Measurements from ENCODE around the gene MTFR1L.

DNA sequence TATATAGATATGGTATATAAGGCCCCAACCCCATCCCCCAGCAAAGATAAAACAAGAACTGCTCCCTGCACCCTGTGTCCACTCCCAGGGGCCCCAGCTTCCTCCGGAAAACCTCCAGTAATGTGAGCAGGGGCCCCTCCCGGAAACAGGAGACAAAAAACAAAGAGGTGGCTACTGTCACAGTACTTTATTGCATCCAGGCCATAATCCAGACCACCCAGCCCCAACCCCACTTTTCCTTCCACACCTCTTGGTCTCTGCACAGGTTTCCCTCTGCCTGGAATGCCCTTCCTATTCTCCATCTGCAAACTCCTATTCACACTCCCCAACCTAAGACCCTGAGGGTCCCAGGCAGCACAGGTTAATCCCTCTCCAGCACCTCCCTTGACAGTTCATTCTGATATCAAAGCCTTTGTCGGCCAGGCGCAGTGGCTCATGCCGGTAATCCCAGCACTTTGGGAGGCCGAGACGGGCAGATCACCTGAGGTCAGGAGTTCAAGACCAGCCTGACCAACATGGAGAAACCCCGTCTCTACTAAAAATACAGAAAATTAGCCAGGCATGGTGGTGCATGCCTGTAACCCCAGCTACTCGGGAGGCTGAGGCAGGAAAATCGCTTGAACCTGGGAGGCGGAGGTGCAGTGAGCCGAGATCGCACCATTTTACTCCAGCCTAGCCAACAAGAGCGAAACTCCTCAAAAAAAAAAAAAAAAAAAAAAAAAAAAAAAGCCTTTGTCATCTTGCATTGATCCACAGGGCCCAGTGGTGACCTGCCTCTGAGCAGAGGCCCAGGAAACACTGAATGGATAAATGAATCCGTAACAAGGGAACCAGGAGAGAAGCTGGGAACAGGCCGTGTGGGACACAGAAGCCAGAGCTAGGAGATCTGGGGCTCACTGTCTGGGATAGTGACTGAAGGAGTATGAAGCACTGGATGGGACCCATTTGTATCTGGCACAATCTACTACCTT lies 41.8 kb downstream of the MTFR1L start:
- TF ChIP-seq, protein P1, sequence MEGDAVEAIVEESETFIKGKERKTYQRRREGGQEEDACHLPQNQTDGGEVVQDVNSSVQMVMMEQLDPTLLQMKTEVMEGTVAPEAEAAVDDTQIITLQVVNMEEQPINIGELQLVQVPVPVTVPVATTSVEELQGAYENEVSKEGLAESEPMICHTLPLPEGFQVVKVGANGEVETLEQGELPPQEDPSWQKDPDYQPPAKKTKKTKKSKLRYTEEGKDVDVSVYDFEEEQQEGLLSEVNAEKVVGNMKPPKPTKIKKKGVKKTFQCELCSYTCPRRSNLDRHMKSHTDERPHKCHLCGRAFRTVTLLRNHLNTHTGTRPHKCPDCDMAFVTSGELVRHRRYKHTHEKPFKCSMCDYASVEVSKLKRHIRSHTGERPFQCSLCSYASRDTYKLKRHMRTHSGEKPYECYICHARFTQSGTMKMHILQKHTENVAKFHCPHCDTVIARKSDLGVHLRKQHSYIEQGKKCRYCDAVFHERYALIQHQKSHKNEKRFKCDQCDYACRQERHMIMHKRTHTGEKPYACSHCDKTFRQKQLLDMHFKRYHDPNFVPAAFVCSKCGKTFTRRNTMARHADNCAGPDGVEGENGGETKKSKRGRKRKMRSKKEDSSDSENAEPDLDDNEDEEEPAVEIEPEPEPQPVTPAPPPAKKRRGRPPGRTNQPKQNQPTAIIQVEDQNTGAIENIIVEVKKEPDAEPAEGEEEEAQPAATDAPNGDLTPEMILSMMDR (IDR thresholded peaks at IDR 0.05; ENCODE audit: poor library complexity, severe bottlenecking): no peak
- no peak for TF ChIP-seq SMC3 (conservative IDR thresholded peaks at IDR 0.05; ENCODE audit: poor library complexity)
- TF ChIP-seq MXI1 (conservative IDR thresholded peaks at IDR 0.05; ENCODE audit: poor library complexity, severe bottlenecking): no peak
- no peak for TF ChIP-seq EP300 (conservative IDR thresholded peaks at IDR 0.05; ENCODE audit: poor library complexity, severe bottlenecking)

All from neural cell (in vitro differentiated cells).